Mucosa of stomach (tissue), 1 donor: ENCODE data around the gene PLA2R1.

Experiments used
- H3K27me3 ChIP-seq: one replicate; pipeline ENCODE4 v1.7.0; 2013; ENCODE audit warnings: mild to moderate bottlenecking, low read length; ENCODE audit not compliant: control insufficient read depth, insufficient read depth
- H3K36me3 ChIP-seq: one replicate; pipeline ENCODE4 v1.7.0; 2013; ENCODE audit warnings: low read length; ENCODE audit not compliant: control insufficient read depth, insufficient read depth
- H3K4me1 ChIP-seq: one replicate; pipeline ENCODE4 v1.7.0; 2013; ENCODE audit warnings: mild to moderate bottlenecking, low read length; ENCODE audit not compliant: control insufficient read depth, insufficient read depth
- H3K4me3 ChIP-seq: one replicate; pipeline ENCODE4 v1.7.0; 2013; ENCODE audit warnings: low read length
- H3K9ac ChIP-seq: one replicate; pipeline ENCODE4 v1.7.0; 2013; ENCODE audit warnings: mild to moderate bottlenecking, low read length, moderate library complexity
- H3K9me3 ChIP-seq: one replicate; pipeline ENCODE4 v1.7.0; 2013; ENCODE audit warnings: mild to moderate bottlenecking, low read length, moderate library complexity; ENCODE audit not compliant: control insufficient read depth
- donor health status: Pancreatic carcinoma.

PLA2R1 gene

GRCh38 chr2:159938395-159938794 lies 124.0 kb downstream of the PLA2R1 start:
- no peak overlapping the region for H3K4me3 ChIP-seq
- H3K4me1 ChIP-seq: no peaks in the 10 kb centered on the region
- H3K9me3 ChIP-seq: no peaks in the 10 kb centered on the region
- no peaks in the 10 kb centered on the region for H3K27me3 ChIP-seq
- no peak overlapping the region for H3K9ac ChIP-seq
- no peaks in the 10 kb centered on the region for H3K36me3 ChIP-seq

GRCh38 chr2:159936471-159936870 lies 125.9 kb downstream of the PLA2R1 start:
- Histone ChIP-seq H3K4me3 (no peak overlapping the region), H3K9me3 (no peaks in the 10 kb centered on the region), H3K27me3 (no peaks in the 10 kb centered on the region), H3K4me1 (no peaks in the 10 kb centered on the region), H3K36me3 (no peaks in the 10 kb centered on the region), H3K9ac (no peak overlapping the region)

- Histone ChIP-seq H3K9me3 (no peaks in the 10 kb centered on the region), H3K9ac (no peak overlapping the region), H3K27me3 (no peaks in the 10 kb centered on the region)
These were observed 128.7 kb downstream of the PLA2R1 start for GRCh38 chr2:159933727-159934049.

GRCh38 chr2:159933040-159933726 lies 129.2 kb downstream of the PLA2R1 start:
- Histone ChIP-seq H3K27me3 (no peaks in the 10 kb centered on the region), H3K9ac (no peak overlapping the region), H3K36me3 (no peaks in the 10 kb centered on the region), H3K4me3 (no peak overlapping the region), H3K9me3 (no peaks in the 10 kb centered on the region), H3K4me1 (no peaks in the 10 kb centered on the region)

More at GRCh38 chr2:159933727-159934049, 128.7 kb downstream of the PLA2R1 start:
- H3K4me3 ChIP-seq: no peak overlapping the region
- H3K4me1 ChIP-seq: no peaks in the 10 kb centered on the region
- no peaks in the 10 kb centered on the region for H3K36me3 ChIP-seq

- no peaks in the 10 kb centered on the region for H3K36me3 ChIP-seq
- H3K27me3 ChIP-seq: no peaks in the 10 kb centered on the region
- no peak overlapping the region for H3K9ac ChIP-seq
- no peaks in the 10 kb centered on the region for H3K4me1 ChIP-seq
- H3K9me3 ChIP-seq: no peaks in the 10 kb centered on the region
- no peak overlapping the region for H3K4me3 ChIP-seq
These were observed 135.7 kb downstream of the PLA2R1 start for GRCh38 chr2:159926695-159927094.

GRCh38 chr2:159925975-159926374 lies 136.4 kb downstream of the PLA2R1 start:
- Histone ChIP-seq H3K36me3 (no peaks in the 10 kb centered on the region), H3K27me3 (no peaks in the 10 kb centered on the region), H3K9me3 (no peaks in the 10 kb centered on the region), H3K4me1 (no peaks in the 10 kb centered on the region), H3K9ac (no peak overlapping the region), H3K4me3 (no peak overlapping the region)

GRCh38 chr2:159922563-159922962 lies 139.9 kb downstream of the PLA2R1 start:
- no peaks in the 10 kb centered on the region for H3K27me3 ChIP-seq
- H3K36me3 ChIP-seq: no peaks in the 10 kb centered on the region
- no peaks in the 10 kb centered on the region for H3K9me3 ChIP-seq
- H3K9ac ChIP-seq: no peak overlapping the region
- no peak overlapping the region for H3K4me3 ChIP-seq
- H3K4me1 ChIP-seq: no peaks in the 10 kb centered on the region

DNA sequence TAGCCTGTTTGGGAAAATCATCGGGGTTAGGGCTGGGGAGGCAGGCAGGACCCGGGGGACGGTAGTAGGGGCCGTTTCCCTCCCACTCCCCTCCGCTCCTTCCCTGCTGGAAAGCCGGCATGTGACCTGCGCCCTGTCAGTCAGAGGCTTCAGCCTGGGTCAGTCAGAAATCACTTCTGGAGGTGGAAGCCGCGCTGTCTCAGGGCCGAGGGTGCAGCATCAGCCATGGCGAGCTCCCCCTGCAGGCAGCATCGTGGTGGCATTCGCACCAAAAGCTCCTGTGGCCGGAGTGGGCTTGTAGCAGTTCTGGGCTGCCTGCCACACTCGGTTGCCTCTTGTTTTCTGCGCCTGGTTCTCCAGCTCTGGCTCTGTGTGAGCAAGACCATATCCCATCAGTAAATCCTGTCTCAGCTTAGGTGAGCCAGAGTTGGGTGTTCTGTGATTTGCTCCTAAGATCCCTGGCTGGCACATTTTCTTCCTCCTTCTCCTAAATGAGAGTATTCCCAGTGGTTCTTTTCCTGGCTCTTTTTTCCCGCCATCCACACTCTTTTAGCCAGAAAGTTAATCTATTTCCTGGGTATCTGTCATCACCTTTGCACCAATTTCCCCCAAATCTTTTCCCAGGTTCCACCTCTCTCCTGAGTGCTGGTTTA lies 140.5 kb downstream of the PLA2R1 start:
- H3K4me1 ChIP-seq: no peaks in the 10 kb centered on the region
- no peaks in the 10 kb centered on the region for H3K27me3 ChIP-seq
- H3K4me3 ChIP-seq: no peak overlapping the region
- H3K36me3 ChIP-seq: no peaks in the 10 kb centered on the region
- no peak overlapping the region for H3K9ac ChIP-seq
- no peaks in the 10 kb centered on the region for H3K9me3 ChIP-seq

DNA sequence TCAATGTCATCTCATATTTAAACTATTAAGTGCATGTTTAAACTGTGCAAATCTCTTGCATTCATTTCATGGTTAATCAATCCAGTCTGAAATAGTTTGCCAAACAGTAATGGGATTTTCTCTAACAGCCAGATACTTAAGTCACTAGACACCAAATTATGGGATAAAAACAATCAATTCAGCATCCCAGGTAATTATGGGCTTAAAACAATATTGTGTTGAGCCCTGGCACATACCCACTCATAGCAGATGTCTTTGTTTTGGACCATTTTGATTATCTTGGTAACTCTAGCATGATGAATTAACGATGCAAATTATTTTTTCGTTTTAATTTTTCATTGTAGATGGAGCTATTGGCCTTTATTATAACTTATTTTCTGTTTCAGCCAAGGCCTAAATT lies 145.9 kb downstream of the PLA2R1 start:
- no peak overlapping the region for H3K9ac ChIP-seq
- H3K27me3 ChIP-seq: no peaks in the 10 kb centered on the region
- no peaks in the 10 kb centered on the region for H3K36me3 ChIP-seq
- H3K4me3 ChIP-seq: no peak overlapping the region
- no peaks in the 10 kb centered on the region for H3K4me1 ChIP-seq
- no peaks in the 10 kb centered on the region for H3K9me3 ChIP-seq

- no peaks in the 10 kb centered on the region for H3K27me3 ChIP-seq
- H3K4me3 ChIP-seq: no peak overlapping the region
- H3K4me1 ChIP-seq: no peaks in the 10 kb centered on the region
- H3K9me3 ChIP-seq: no peaks in the 10 kb centered on the region
- no peak overlapping the region for H3K9ac ChIP-seq
- no peaks in the 10 kb centered on the region for H3K36me3 ChIP-seq
These were observed 148.5 kb downstream of the PLA2R1 start for GRCh38 chr2:159913900-159914299.

GRCh38 chr2:159912580-159912979 lies 149.8 kb downstream of the PLA2R1 start:
- H3K9me3 ChIP-seq: no peaks in the 10 kb centered on the region
- H3K4me3 ChIP-seq: no peak overlapping the region
- H3K27me3 ChIP-seq: no peaks in the 10 kb centered on the region
- H3K4me1 ChIP-seq: no peaks in the 10 kb centered on the region
- no peaks in the 10 kb centered on the region for H3K36me3 ChIP-seq
- no peak overlapping the region for H3K9ac ChIP-seq

- Histone ChIP-seq H3K9me3 (no peaks in the 10 kb centered on the region), H3K27me3 (no peaks in the 10 kb centered on the region), H3K4me1 (peaks cover 2% of the 10 kb centered on the region), H3K4me3 (no peak overlapping the region), H3K9ac (no peak overlapping the region), H3K36me3 (no peaks in the 10 kb centered on the region)
These were observed 151.5 kb downstream of the PLA2R1 start for GRCh38 chr2:159910951-159911350.
